Hypothalamus (tissue), 51 donors: Measurements from ENCODE around the gene COG4.

Source experiments
- DNase-seq, 51 donors: peaks; one replicate each; lab custom pipeline; 2025; lab: John Stamatoyannopoulos, UW

The COG4 gene

DNA sequence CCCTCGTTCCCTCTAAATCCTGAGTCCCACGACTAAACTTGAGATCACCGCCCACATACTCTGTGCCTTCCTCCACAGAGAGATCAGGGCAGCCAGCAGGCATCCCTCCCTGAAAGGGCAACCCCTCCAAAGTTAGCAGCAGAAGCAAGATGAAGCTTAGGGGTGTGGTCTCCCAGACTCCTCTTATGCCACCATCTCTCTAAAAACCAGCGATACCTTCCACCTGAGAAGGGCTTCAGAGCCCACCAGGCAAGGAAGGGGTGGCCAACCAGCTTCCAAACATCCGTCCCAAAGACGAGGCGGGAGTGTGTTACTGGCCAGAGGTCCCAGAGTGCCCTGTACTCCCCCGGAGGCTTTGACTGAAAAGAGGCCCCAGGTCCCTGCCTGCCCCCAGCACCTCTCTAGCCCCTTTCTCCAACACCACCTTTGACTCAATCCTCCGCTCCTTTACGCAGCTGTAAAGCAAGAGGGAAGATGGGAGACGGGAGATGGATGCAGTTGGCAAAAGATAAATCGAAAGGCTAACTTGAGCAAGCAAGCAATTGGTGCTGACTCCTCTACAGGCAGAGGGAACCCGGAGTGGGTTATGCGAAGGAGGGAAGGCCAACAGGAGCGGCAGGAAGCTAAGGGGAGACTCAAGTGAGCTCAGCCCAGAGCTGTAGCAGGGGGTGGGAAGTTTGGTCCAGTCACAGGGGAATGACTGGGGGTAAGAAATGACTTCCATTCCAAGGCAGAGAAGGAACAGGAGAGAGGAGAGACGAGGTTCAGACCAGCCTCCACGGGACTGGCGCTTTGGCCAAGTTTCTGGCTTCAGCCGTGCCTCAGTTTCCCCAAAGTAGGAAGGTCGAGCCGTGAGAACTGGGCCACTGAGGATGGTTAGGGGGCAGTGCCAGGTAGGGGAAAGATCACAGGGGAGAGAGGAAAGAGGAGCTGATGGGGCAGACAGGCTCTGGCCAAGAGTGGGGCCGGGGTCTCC is 85.5 kb downstream of the COG4 start:
- DNase-seq: peak in 4 of 51 donors; percentile 7 to 34 (median 22)

DNA sequence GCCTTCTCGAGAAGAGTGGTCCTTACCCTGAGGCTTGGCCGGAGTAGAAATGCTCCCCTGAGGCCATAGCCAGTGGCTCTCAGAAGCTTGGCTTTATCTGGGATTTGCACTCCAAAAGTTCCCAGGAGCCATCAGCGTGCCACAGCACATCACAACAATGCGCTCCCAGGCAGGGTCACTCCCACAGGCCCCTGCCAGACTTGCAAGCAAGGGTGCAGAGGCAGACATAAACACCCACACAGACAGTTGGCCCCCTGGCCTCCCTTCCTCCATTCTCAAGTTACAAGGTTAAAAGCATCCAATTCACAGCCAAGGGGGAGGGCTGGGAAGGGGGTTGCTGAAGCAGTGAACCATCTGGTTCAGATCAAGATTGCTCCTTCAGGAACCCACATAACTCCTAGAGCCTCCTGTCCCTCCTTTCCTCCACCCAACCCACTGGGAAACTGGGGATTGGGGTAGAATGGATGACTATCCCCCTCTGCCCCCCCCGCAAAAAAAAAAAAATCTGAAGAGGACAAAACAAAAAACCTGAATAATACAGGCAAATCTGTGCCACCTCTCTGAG is 86.3 kb downstream of the COG4 start:
- DNase-seq: no peak

DNA sequence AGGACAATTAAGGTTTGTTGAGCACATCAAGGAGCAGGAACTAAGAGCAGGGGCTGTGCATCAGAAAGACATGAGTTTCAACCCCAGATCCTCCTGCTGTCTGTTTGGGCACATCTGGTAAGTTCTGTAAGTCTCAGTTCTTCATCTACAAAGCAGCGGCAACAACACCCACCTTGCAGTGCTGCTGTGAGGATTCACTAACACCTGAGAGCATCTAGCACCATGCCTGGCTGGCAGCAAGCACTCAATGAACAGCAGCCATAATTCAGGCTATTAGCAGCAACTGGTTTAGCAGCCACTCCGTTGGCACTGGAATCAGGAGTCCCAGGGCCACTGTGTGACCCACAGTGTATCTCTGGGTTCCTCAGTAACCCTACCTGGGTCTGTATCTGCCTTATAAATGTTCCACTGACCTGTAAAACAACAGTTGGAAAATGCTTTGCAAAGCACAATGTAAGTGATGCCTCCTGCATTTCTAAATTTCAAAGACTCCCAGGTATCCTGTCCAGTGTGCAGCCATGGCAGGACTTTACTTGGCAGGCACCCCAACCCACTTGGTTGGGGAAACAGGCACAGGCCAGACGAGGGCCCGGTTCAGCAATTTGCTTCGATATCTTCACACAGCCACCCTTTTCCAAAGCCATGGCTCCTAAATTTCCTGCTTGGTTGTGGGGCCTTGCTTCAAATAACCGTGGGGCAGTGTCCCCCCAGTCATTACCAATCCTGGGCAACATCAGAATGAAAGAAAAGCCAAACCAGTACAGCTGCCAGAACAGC is 88.7 kb downstream of the COG4 start:
- no peak for DNase-seq

DNA sequence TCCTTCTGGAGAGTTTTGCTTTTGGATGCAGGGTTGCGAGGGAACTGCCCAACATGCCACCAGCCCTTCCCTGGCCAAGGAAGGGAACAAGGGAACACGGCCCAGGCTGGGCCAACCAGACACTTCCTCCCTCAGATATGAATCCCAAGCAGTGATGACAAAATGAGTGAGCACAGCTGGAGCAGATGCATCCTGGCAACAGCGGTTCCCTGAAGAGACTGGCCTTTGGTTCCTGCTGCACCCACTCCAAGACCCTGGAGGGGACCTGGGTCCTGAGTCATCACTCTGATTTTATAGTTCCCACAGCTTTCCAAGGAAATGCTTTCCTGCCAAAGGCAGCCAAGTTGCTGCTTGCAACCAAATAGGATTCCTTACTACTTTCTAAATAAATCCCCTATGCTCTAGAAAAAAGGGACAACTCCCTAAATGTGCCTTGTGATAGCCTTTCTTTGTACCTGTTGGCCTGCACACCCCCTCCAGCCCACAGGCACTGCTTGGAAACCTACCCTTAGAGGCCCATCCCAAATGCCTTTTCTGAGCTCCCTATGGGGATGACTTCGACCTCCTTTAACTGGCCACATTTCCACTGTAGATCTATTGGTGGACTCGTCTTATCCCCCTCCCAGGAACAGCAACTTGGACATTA is 89.8 kb downstream of the COG4 start:
- peak in 1 of 51 donors; percentile 9 for DNase-seq

DNA sequence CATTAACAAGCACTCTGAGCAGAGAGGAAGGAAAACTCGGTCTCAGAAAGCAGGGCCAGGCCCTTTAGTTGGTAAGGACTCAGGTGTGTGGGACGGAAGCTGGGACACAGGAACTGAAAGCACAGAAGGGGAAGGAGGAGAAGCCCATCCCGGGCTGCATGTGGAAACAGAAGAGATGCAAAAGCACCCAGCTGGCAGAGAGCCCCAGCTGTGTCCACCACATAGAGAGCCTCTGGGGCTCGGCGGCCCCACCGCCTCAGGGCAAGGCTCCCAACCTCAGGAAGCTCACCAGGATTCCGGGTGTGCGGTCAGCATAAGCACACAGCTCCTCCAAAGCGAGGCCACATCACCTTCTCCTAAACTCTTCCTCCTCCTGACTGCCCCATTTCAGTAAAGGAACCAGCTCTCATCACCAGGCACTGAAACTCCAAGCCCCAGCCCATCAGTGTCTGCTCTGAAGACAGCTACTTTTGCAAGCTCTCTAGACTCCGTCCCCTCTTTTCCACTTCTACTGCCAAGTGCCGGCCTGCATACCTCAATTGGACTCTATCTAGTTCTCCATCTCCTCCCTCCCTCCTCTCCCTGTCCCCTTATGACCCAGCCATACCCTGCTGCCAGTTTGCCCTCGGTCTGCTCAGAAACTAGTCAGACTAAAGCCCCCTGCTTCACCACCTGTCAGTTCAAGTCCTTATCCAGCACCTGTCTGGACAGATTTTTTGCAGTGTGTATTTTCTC is 90.5 kb downstream of the COG4 start:
- DNase-seq: no peak

DNA sequence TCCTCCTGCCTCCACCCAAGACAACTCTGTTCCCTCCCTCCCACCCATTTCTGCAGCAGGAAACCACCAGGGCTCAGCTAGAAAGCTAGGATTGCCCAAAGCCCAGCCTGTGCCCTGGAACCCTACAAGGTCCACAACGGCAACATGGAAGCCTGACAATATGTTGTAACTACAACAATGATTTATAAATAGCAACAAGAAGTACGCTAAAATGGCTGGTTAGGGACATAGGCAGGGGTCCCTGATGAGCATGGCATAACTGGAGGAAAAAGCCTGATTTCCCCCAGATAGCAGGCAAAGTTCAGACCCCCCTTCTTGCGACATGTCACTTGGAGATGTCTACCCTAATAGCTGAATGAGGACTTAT is 91.0 kb downstream of the COG4 start:
- no peak for DNase-seq

DNA sequence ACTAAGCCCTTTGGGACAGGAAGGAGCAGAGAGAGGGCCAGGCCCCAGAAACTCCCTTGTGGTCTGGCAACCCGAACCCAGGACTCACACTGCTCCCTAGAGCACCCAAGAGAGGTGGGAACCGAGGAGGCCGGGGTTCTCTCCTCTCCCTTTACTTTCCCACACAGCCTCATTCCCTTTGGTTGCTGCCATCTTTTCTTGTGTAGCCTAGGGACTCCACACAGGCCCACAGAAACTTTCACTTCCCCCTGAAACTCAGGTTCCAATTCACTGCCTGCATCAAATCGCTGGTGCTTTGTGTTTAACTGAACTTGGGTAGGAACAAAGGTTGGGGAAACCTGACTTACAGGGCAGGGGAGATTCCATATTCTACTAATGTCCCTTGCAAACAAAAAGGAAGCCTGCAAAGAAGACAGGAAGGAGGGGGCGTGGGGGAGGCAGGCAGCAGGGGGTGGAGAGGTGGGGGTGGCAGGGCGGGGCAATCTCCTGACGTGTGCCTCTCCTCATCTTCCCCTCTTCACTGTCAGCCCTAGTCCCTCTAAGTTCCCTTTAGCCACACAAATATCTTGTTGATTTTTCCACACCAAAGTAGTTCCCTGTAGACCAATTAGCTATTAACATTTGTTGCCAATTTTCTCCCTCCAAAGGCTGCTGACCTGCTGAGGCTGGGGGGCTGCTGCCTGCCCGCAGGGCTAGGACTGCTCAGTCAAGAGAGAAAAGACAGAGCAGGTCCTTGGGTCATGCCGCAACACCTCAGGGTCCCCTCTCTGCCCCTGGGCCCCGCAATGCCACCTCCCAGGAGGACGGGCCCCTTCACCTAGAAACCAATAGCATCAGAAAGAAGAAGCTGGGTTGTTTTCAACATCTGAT is 92.5 kb downstream of the COG4 start:
- no peak for DNase-seq
